Measurements from ENCODE around the gene MYBL2.

MYBL2 gene

GRCh38 chr20:43667341-43668132, 623 bp downstream of the MYBL2 start:
- no peaks in the 10 kb centered on the region; the same call in 1 of the 2 replicates for H3K36me3 ChIP-seq (ENCODE audit: insufficient read depth, low read length)
- H3K9me3 ChIP-seq (ENCODE audit: control insufficient read depth, insufficient read depth, low read length), result no peaks in the 10 kb centered on the region
- H3K9ac ChIP-seq (ENCODE audit: low read depth, low read length), result peak overlapping the region; percentile 98
- no peaks in the 10 kb centered on the region; the same call in 1 of the 2 replicates for H3K4me1 ChIP-seq (ENCODE audit: insufficient read depth, low read length)

GRCh38 chr20:43669332-43669731, 2.4 kb downstream of the MYBL2 start:
- Histone ChIP-seq H3K9me3 (ENCODE audit: control insufficient read depth, insufficient read depth, low read length) (no peaks in the 10 kb centered on the region), H3K36me3 (ENCODE audit: insufficient read depth, low read length) (no peaks in the 10 kb centered on the region; the same call in 1 of the 2 replicates), H3K9ac (ENCODE audit: low read depth, low read length) (no peak overlapping the region), H3K4me1 (ENCODE audit: insufficient read depth, low read length) (no peaks in the 10 kb centered on the region; the same call in 1 of the 2 replicates)

GRCh38 chr20:43670423-43670822, 3.5 kb downstream of the MYBL2 start:
- no peaks in the 10 kb centered on the region; the same call in 1 of the 2 replicates for H3K36me3 ChIP-seq (ENCODE audit: insufficient read depth, low read length)
- no peaks in the 10 kb centered on the region for H3K9me3 ChIP-seq (ENCODE audit: control insufficient read depth, insufficient read depth, low read length)
- no peaks in the 10 kb centered on the region; the same call in 1 of the 2 replicates for H3K4me1 ChIP-seq (ENCODE audit: insufficient read depth, low read length)
- no peak overlapping the region for H3K9ac ChIP-seq (ENCODE audit: low read depth, low read length)

- Histone ChIP-seq H3K9me3 (ENCODE audit: control insufficient read depth, insufficient read depth, low read length) (no peaks in the 10 kb centered on the region), H3K9ac (ENCODE audit: low read depth, low read length) (no peak overlapping the region), H3K36me3 (ENCODE audit: insufficient read depth, low read length) (no peaks in the 10 kb centered on the region; the same call in 1 of the 2 replicates), H3K4me1 (ENCODE audit: insufficient read depth, low read length) (peaks cover 4% of the 10 kb centered on the region; the same call in 1 of the 2 replicates)
Measured at GRCh38 chr20:43676368-43676767, 9.5 kb downstream of the MYBL2 start.

GRCh38 chr20:43680981-43681380, 14.1 kb downstream of the MYBL2 start:
- Histone ChIP-seq H3K4me1 (ENCODE audit: insufficient read depth, low read length) (peaks cover 4% of the 10 kb centered on the region; the same call in 1 of the 2 replicates), H3K9ac (ENCODE audit: low read depth, low read length) (no peak overlapping the region), H3K9me3 (ENCODE audit: control insufficient read depth, insufficient read depth, low read length) (no peaks in the 10 kb centered on the region), H3K36me3 (ENCODE audit: insufficient read depth, low read length) (peaks cover 5% of the 10 kb centered on the region; the same call in 1 of the 2 replicates)

GRCh38 chr20:43681468-43681942, 14.6 kb downstream of the MYBL2 start:
- Histone ChIP-seq H3K9ac (ENCODE audit: low read depth, low read length) (no peak overlapping the region), H3K9me3 (ENCODE audit: control insufficient read depth, insufficient read depth, low read length) (no peaks in the 10 kb centered on the region), H3K4me1 (ENCODE audit: insufficient read depth, low read length) (peaks cover 4% of the 10 kb centered on the region; the same call in 1 of the 2 replicates), H3K36me3 (ENCODE audit: insufficient read depth, low read length) (peaks cover 5% of the 10 kb centered on the region; the same call in 1 of the 2 replicates)

GRCh38 chr20:43681991-43682410, 15.1 kb downstream of the MYBL2 start:
- Histone ChIP-seq H3K9me3 (ENCODE audit: control insufficient read depth, insufficient read depth, low read length) (no peaks in the 10 kb centered on the region), H3K9ac (ENCODE audit: low read depth, low read length) (no peak overlapping the region), H3K36me3 (ENCODE audit: insufficient read depth, low read length) (peaks cover 5% of the 10 kb centered on the region; the same call in 1 of the 2 replicates), H3K4me1 (ENCODE audit: insufficient read depth, low read length) (peaks cover 3% of the 10 kb centered on the region; the same call in 1 of the 2 replicates)

- peaks cover 5% of the 10 kb centered on the region; the same call in 1 of the 2 replicates for H3K36me3 ChIP-seq (ENCODE audit: insufficient read depth, low read length)
Measured at GRCh38 chr20:43682446-43682845, 15.5 kb downstream of the MYBL2 start.

GRCh38 chr20:43686820-43687219, 19.9 kb downstream of the MYBL2 start:
- H3K36me3 ChIP-seq (ENCODE audit: insufficient read depth, low read length), result peaks cover 1% of the 10 kb centered on the region
- H3K4me1 ChIP-seq (ENCODE audit: insufficient read depth, low read length), result no peaks in the 10 kb centered on the region

More at GRCh38 chr20:43682446-43682845, 15.5 kb downstream of the MYBL2 start:
- Histone ChIP-seq H3K4me1 (ENCODE audit: insufficient read depth, low read length) (no peaks in the 10 kb centered on the region), H3K9ac (ENCODE audit: low read depth, low read length) (no peak overlapping the region), H3K9me3 (ENCODE audit: control insufficient read depth, insufficient read depth, low read length) (no peaks in the 10 kb centered on the region)

GRCh38 chr20:43689165-43689564, 22.3 kb downstream of the MYBL2 start:
- no peaks in the 10 kb centered on the region for H3K4me1 ChIP-seq (ENCODE audit: insufficient read depth, low read length)
- no peak overlapping the region for H3K9ac ChIP-seq (ENCODE audit: low read depth, low read length)
- peaks cover 4% of the 10 kb centered on the region for H3K36me3 ChIP-seq (ENCODE audit: insufficient read depth, low read length)
- H3K9me3 ChIP-seq (ENCODE audit: control insufficient read depth, insufficient read depth, low read length), result no peaks in the 10 kb centered on the region

More at GRCh38 chr20:43686820-43687219, 19.9 kb downstream of the MYBL2 start:
- H3K9ac ChIP-seq (ENCODE audit: low read depth, low read length), result no peak overlapping the region
- no peaks in the 10 kb centered on the region for H3K9me3 ChIP-seq (ENCODE audit: control insufficient read depth, insufficient read depth, low read length)

GRCh38 chr20:43690943-43691598, 24.2 kb downstream of the MYBL2 start:
- Histone ChIP-seq H3K36me3 (ENCODE audit: insufficient read depth, low read length) (peaks cover 8% of the 10 kb centered on the region), H3K9me3 (ENCODE audit: control insufficient read depth, insufficient read depth, low read length) (no peaks in the 10 kb centered on the region), H3K9ac (ENCODE audit: low read depth, low read length) (no peak overlapping the region), H3K4me1 (ENCODE audit: insufficient read depth, low read length) (no peaks in the 10 kb centered on the region)

- H3K9me3 ChIP-seq (ENCODE audit: control insufficient read depth, insufficient read depth, low read length), result no peaks in the 10 kb centered on the region
- H3K9ac ChIP-seq (ENCODE audit: low read depth, low read length), result no peak overlapping the region
- H3K36me3 ChIP-seq (ENCODE audit: insufficient read depth, low read length), result peaks cover 12% of the 10 kb centered on the region
- no peaks in the 10 kb centered on the region for H3K4me1 ChIP-seq (ENCODE audit: insufficient read depth, low read length)
Measured at GRCh38 chr20:43691928-43692524, 25.1 kb downstream of the MYBL2 start.

- Histone ChIP-seq H3K9me3 (ENCODE audit: control insufficient read depth, insufficient read depth, low read length) (no peaks in the 10 kb centered on the region), H3K4me1 (ENCODE audit: insufficient read depth, low read length) (no peaks in the 10 kb centered on the region), H3K9ac (ENCODE audit: low read depth, low read length) (no peak overlapping the region), H3K36me3 (ENCODE audit: insufficient read depth, low read length) (peaks cover 12% of the 10 kb centered on the region)
Measured at GRCh38 chr20:43694763-43695162, 27.8 kb downstream of the MYBL2 start.

GRCh38 chr20:43695571-43695970, 28.7 kb downstream of the MYBL2 start:
- Histone ChIP-seq H3K9ac (ENCODE audit: low read depth, low read length) (no peak overlapping the region), H3K36me3 (ENCODE audit: insufficient read depth, low read length) (peaks cover 12% of the 10 kb centered on the region), H3K4me1 (ENCODE audit: insufficient read depth, low read length) (no peaks in the 10 kb centered on the region), H3K9me3 (ENCODE audit: control insufficient read depth, insufficient read depth, low read length) (no peaks in the 10 kb centered on the region)
